SIG-M5 (cell line): ENCODE data around the gene RPN2.

ENCODE experiments used
- DNase-seq: peaks from one replicate; lab custom pipeline; 2025; lab: John Stamatoyannopoulos, UW

The RPN2 gene

DNA sequence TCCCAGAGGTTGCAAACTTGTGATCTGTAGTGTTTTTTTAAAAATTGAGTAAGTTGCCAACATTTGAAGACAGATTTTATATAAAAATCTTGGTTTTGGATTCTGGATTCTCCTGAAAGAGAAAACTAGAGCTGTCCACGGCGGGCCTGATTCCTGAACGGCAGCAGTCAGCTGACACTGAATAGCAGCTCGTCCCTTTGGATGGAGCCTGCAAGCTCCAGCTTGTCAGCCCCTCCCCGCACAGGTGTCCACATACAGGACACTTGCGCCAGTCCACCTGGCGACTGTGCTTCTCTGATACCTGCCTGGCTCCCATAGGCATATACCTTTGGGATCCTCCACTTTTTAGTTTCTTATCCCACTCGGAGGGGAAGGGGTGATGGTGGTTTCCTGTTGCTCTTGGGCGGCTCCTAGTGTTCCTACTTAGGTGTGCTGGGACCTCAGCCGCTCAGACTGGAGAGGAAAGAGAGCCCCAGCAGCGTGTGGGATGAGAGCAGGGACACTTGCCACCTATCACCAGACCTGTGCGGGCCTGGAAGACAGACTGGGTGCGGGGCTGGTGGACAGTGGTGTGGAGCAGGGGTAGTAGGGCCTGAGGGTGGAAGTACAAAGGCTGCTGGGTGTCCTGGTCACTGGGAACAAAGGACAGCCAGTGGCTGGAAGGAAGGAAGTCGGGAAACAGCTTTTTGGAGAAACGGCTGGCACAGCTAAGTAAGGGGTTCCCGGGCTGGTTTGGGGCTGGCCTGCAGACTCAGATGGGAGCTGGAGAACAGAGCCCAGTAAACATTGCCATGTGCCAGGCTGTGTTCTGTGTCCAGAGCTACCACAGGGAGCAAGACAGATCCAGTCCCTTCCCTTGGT, 64.2 kb downstream of the RPN2 start:
- DNase-seq = no peak

DNA sequence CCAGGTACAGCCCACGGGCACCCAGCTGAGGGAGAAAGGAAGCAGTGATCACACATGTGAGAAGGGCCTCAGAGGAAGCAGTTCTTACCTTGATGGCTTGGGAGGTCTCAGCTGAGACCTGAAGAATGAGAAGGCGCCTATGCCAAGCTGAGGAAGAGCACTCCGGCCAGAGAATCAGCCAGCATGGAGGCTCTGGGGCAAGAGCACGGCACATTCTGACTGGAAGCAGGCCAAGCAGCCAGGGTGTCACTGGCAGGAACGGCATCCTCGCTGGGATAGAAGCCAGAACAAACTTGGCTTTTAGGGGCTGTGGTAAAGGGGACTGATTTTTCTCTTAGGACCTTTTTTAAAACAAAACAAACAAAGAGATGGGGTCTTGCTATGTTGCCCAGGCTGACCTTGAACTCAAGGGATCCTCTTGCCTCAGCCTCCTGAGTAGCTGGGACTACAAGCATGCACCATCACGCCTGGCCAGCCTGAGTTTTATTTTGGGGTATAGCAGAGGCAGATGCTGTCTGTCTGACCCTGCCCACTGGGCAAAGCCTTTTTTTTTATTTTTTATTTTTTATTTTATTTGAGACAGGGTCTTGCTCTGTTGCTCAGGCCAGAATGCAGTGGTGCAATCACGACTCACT, 64.9 kb downstream of the RPN2 start:
- DNase-seq = no peak

DNA sequence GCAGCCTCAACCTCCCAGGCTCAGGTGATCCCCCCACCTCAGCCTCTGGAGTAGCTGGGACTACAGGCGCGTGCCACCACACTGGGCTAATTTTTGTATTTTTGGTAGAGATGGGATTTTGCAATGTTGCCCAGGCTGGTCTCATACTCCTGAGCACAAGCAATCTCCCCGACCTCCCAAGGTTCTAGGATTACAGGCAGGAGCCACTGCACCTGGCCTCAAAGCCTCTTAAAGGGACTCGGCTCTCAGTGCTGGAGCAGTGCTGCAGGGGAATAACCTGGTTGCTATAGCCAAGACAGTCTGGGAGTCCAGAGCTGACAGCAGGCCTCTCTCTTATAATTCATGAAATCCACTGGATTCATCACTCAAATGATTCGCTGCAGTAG, 65.4 kb downstream of the RPN2 start:
- no peak for DNase-seq

DNA sequence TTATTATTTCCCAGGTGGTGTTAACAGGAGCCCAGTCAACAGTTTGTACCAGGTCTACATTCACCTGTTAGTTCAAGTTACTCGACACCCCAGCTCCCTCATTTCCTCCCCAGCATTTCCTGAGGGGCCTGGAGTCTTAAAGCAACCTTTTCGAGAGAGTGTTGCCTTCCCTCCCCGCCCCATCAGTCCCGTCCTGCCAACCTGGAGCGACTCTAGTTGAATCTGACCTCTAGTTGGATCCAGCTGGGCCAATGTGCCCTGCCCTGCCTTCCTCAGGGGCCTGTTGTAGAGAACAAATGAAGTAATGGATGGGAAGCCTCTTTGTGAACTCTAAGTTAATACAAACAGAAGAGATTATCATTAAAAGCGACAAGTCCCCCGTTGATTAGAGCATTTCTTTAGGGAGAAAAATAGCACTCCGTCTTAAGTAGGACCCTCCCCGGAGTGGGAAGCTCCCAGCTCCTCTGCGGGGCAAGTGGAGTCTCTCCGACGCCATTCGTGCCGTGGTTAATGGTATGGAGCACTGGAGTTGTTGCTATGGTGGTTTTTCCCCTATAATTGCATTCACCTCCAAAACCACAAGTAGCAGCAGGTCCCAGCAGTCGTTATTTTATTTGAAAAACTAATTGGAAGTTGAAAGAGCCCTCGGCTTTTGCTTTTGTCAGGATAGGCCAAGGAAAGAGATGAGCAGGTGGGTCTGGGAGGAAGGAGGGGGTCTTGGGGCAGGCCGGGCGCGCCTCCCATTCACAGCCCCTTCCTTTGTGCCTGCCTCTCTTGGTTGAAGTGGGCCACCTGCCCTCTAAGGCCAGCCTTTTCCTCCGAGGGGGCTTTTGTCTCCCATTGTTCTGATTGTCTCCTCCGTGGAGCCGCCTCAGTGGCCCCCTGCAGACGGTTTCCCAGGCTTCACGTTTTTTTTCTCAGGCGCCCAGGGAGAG, 66.4 kb downstream of the RPN2 start:
- no peak for DNase-seq

DNA sequence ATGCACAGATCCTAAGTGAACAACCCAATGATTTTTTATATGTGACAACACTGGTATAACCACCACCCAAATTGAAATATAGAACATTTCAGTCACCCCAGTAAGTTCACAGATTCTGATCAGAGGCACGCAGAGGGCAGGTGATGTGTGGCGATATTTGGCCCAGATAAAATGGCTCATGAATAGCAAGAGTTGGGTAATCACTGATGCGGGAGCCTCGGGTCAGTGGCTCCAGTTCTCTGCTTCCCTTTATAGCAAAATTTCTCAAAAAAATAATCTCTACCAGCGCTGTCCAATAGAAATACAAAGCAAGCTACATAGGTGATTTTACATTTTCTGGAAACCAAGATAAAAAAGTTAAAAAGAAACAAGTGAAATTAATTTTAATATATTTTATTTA, 67.6 kb downstream of the RPN2 start:
- no peak for DNase-seq

DNA sequence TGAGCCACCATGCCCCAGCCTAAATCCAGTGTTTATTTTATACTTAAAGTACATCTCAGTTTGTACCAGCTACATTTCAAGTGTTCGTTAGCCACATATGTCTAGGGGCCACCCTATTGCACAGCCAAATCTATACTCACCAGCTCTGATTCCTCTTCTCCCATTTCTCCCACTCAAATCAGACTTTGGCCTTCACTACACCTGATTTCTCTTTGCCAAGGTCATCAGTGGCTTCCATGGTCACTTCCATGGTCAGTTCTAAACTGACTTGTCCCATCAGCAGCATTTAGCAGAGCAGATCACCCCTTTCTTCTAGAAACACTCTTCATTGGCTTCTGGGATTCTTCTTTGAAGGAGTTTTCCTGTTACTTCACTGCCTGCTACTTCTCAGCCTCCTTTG, 68.4 kb downstream of the RPN2 start:
- DNase-seq = no peak

DNA sequence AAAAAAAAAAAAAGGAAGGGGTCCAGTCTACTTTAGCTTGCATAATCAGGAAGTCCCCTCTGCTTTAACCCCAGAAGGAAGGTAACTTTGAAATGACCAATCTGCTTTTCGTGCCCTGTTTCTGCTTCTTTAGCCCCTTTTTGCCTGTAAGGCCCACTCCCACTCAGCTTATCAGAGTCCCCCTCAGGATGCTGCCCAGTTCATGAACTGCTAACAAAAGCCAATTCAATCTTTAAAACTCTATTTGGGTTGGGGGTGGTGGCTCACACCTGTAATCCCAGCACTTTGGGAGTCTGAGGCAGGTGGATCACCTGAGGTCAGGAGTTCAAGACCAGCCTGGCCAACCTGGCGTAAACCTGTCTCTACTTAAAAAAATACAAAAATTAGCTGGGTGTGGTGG, 70.2 kb downstream of the RPN2 start:
- DNase-seq = no peak

DNA sequence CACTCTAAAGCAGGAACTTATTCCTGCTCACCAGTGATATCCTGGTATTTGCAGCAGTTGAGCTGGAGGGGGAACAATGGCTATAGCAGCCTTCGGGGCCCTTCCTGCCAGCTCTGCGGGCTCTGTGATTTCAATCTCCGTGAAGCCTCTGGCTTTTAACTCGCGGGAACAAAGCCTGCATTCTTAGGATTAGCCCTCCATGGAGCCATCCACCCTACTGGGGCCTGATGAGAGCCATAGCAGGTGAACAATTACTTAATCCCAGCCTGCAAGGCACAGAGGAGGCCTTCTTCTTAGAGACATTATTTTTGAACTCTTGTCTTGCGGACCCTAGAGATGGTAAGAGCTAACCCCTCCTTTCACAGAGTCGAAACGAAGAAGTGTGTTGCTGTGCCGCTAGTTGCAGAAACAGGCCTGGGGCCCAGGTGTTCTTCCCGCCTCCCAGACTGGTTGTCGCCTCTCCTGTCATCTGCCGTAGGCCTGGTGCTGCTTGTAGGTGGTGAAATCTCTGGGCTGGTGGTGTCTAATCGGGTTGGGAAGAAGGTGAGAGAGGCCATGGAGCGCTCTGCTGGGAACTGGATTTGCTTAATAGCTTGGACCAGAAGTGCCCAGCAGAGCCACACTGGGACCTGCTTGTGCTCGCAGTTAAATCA, 72.8 kb downstream of the RPN2 start:
- no peak for DNase-seq

DNA sequence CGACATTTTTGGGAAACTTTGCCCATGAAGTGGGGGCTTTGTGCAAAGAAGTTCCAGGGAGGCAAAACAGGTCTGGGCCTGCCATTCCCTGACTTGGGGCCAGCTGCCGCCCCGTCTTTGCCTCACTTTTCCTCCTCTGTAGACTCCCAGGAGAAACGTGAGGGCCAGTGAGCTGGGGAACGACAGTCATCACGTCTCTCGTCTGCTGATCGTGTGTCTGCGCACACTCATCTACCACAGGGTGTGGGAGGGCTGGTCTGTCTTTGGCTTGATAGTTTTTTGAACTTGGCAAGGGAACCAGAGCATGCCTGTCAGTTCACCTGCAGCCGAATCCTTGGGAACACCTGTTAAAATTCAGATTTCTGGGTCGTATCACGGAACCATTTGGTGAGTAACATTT, 74.0 kb downstream of the RPN2 start:
- DNase-seq = no peak

DNA sequence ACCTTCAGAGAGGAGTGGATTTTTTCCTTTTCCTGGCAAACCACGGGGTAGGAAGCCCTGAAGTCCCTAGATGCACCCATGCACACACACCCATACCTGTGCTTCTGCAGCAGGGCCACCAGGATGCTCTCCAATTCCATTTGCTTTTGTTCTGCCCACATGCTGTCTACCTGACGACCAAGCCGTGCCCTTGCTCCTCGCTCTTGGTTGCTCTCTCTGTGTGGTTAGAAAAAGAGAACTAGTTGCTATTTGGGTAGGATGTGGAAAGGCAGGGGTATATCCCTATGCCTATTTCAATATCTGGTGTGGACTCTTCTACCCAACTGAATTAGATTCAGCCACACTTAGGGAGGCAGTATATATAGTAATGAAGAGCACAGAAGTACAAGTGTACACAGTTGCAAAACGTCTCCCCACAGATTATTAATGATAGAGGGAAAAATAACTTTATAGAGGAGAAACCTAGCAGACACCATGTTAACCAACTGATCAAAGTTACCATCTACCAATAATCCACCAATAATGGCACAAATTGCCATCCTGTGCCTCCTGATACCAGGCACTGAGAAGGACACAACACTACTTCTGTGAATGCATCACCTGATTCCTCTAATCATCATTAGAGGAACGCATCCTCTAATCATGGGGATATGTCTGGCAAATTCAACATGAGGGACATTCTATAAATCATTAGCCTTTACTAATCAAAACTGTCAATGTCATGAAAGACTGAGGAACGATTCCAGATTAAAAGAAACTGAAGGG, 75.2 kb downstream of the RPN2 start:
- DNase-seq = no peak

DNA sequence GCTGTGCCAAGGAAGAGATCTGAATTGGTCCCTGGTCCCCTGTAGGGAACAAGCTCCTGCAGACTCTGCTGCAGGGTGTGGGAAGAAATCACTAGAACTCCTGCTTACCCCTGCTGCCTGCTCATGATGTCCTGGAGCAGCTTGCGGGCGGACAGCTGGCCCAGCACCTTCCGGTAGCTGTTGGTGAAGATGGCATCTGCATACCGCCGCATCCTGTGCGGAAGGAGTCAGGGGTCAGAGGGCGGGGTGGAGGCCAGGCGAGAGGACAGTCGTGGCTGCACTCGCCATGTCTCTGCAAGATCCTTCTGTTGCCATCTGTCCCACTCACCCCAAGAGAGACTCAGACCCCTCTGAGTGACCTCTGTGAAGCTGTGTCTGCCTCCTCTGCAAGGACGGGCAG, 77.2 kb downstream of the RPN2 start:
- no peak for DNase-seq

DNA sequence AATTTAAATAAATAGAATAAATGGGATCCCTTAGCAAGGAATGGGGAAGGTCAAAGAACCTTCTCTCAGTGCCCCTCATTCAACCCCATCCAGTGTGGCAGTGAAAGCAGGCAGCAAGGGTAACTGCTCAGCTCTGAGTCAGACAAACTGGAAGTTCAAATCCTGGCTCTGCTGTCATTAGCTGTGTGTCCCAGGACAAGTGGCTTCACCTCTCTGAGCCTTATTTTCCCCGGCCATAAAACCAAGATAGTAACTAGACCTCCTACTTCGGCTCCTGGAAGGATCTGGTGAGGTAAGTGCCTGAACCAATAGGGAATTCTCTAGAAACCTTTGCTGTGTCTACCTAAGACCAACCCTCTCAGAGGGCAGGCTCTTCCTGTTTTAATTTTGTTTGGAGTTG, 78.4 kb downstream of the RPN2 start:
- no peak for DNase-seq

DNA sequence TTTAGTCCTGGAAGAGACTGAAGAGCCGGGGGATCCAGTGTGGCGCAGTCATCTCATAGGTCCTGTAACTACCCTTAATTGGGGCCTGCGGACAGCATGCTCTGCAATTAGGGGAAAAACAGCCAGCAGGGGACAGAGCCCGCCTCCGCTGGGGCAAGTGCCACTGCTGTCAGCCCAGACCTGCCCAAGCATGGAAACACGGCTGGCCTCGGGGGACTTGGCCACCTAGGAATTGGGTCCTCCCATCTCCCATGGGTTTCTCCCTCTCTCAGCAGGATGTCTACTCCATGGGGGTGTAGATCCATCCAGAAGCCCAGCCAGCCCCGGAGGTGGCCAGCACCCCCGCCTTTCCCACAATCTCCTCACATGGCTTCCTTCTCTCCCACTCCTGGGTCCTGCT, 78.9 kb downstream of the RPN2 start:
- DNase-seq = no peak

DNA sequence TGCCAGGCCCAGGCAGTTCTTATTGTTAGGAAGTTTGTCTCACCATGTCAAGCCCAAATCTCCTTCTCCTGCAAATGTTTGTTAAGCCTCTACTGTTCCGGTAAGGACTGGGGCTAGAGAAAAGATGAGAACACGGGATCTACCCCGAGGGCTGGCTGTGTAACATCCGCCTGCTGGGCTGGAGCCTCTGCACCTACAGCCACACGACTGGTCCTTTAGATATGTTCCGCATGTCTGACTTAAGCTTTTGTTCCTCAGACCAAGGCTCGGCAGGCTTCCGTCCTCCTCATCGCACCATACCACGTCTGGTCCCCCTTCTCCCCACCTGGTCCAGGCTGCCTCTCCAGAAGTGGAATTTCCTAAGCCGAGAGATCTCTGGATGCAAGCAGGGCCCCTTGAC, 79.9 kb downstream of the RPN2 start:
- no peak for DNase-seq

DNA sequence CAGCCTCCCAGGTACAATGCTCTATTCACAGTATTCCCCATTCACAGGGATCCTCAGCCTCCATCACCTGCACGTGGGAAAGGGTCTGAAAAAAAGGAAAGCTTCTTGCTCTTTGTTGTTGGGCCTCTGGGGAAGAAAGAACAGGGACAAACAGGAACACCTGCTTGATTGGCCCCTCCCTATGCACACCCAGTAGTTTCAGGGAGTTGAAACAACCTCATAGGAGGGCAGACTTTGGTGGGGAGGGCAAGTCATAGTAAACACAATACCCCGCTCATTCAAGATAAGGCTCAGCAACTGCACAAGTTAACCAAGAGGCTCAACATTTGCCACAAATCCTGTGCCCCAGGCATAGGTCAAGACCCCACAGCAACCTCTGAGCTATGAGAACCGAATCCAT, 80.7 kb downstream of the RPN2 start:
- DNase-seq = no peak

DNA sequence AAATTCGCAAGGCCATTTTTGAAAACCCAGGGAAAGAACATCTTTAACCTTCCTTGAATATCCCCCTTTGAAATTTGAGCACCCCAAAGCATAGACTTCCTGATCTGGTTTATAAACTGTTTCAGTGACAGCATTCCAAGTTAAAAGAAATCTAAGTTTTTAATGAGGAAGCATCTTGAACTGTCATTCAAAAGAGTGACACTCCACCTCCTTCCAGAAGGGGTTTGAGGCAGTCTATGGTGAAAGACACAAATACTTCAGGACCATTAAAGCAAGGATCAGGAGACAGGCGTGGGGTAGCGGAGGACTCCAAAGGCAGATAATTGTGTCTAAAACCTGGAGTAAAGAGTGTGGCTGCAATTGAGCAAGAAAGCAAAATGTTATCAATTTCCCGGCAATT, 81.8 kb downstream of the RPN2 start:
- DNase-seq = no peak

DNA sequence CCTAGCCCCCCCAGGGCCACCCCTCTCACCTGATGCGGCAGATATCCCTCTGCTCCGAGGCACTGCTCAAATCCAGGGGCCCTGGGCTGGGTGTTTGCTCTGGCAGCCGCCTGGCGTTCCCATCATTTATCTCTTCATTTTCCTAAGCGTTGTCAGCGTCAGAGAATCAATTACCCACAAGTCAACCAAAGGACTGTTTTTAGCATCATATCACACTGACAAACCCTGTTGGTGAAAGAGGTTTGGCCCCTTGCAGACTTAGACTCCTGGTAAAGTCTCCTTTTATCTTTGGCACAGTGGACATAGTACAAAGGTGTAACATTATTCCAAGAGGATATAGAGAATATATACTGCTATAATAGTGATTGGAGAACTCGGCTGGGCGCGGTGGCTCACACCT, 82.6 kb downstream of the RPN2 start, which contains the start of gene GHRH:
Gene GHRH, minus strand, starts transcription at position 101 of the 400 bp plus-strand sequence. CDS start 4,925 bp downstream, outside the sequence.
- DNase-seq = no peak

DNA sequence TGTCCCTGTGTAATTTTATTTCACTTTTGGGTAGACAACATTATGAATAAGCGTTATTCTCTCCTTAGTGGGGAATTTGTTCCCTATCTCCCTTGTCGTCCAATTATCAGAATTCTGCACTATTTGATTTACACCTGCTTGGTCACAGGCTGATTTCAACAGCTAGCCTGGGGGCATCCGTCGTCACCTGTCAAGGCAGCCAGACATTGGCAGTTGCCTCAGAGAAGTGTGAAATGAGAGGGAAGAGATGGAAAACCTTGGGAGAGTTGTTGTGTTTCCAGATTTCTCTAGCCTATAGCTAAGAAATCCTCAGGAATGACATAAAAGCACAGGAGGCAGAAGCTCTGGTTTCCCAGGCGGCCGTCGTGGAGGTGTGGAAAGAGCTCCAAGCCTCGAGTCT, 83.4 kb downstream of the RPN2 start:
- DNase-seq = no peak

DNA sequence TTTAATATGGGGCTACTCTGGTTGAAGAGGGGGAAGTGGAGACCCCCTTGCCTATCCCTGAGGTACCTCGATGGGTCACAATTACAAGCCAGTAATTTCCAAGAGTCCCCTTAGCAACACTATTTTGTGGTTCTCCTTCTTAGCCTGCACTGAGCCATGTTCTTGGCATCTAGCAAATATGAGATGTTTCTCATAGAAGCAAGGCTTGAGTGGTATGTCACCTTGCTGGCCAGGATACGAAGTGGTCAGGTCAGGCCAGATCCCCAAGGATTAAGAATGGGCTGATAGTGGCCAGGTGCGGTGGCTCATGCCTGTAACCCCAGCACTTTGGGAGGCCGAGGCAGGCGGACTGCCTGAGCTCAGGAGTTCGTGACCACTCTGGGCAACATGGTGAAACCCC, 84.6 kb downstream of the RPN2 start:
- DNase-seq = no peak

DNA sequence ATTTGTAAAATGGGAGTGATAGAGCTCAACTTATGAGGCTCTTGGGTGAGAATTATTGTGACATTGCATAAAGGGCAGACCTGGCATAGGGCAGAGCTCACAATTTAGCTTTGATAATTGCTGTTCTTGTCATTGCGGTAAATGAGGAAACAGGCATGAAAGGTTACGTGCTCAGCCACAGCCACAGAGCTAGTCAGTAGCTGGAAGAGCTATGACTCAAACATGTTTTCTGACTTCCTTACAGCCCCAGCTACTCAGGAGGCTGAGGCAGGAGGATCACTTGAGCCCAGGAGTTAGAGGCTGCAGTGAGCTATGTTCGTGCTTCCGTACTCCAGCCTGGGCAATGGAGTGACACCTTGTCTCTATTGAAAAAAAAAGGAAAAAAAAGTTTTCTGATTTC, 86.0 kb downstream of the RPN2 start:
- peak; percentile 90 for DNase-seq

DNA sequence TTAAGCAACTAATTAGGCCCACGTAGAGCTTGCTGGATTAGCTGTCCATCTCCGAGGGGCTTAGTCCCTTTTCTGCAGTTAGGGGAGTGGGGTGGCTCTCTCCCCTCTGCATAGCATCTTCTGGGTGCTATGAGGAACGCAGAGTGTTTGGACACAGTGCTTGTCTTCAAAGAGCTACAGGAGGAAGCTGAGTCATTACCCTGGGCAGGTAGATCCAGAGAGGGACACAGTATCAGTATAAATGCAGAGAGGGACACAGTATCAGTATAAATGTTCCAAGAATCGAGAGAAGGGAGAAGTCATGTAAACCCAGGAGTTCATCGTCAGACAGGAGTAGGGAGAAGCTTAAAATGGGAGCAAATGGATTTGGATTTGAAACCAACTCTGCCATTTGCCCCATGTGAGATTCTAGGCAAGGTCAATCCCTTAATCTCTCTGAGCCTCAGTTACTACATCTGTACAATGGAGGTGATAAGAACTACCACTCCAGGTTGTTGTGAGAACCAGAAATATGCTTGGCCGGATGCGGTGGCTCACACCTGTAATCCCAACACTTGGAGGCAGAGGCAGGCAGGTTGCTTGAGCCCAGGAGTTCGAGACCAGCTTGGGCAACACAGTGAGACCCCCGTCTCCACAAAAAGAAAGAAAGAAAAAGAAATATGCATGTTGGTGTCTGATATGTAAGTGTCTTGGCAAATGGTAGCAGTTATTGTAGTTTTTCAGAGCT, 88.0 kb downstream of the RPN2 start:
- no peak for DNase-seq
